Mesenchymal stem cell (in vitro differentiated cells and primary cell): Measurements from ENCODE around the gene FAM117B.

ENCODE experiments used
- DNase-seq: peaks from one replicate; pipeline ENCODE4 v3.0.0-alpha.2; 2013
- H2AFZ ChIP-seq: one replicate; pipeline ENCODE4 v1.6.1; 2013; ENCODE audit warnings: low read depth, mild to moderate bottlenecking, control low read depth, inconsistent platforms, low read length, moderate library complexity
- H2AK5ac ChIP-seq: 2 replicates; pipeline ENCODE4 v1.6.1; 2013; ENCODE audit warnings: low read length, moderate library complexity, mild to moderate bottlenecking, inconsistent platforms; ENCODE audit not compliant: severe bottlenecking
- H2BK120ac ChIP-seq: one replicate; pipeline ENCODE4 v1.6.1; 2013; ENCODE audit warnings: low read depth, mild to moderate bottlenecking, inconsistent platforms, low read length, moderate library complexity
- H2BK12ac ChIP-seq, 2 experiments: one replicate each; pipeline ENCODE4 v1.6.1; 2013; ENCODE audit warnings: inconsistent platforms in 2 of 2, low read length in 2 of 2, mild to moderate bottlenecking in 2 of 2, moderate library complexity in 2 of 2, control low read depth in 1 of 2
- H2BK15ac ChIP-seq: one replicate; pipeline ENCODE4 v1.6.1; 2013; ENCODE audit warnings: mild to moderate bottlenecking, low read depth, inconsistent platforms; ENCODE audit not compliant: poor library complexity, severe bottlenecking
- H2BK5ac ChIP-seq: 2 replicates; pipeline ENCODE4 v1.6.1; 2013; ENCODE audit warnings: low read depth, mild to moderate bottlenecking, low read length, control low read depth, inconsistent platforms; ENCODE audit not compliant: poor library complexity, severe bottlenecking
- H3K14ac ChIP-seq, 2 experiments: one replicate each; pipeline ENCODE4 v1.6.1; 2013; ENCODE audit warnings: inconsistent platforms in 2 of 2, low read length in 2 of 2, control low read depth in 1 of 2, mild to moderate bottlenecking in 1 of 2, moderate library complexity in 1 of 2
- H3K18ac ChIP-seq, 2 experiments: one replicate each; pipeline ENCODE4 v1.6.1; 2013; ENCODE audit warnings: inconsistent platforms in 2 of 2, low read length in 2 of 2, control low read depth in 1 of 2, low read depth in 1 of 2, mild to moderate bottlenecking in 1 of 2
- H3K23ac ChIP-seq, 2 experiments: one replicate each; pipeline ENCODE4 v1.6.1; 2013; ENCODE audit warnings: inconsistent platforms in 2 of 2, low read length in 2 of 2, mild to moderate bottlenecking in 2 of 2, moderate library complexity in 2 of 2, control low read depth in 1 of 2
- H3K27ac ChIP-seq: 2 replicates; pipeline ENCODE4 v1.5.1; 2013; ENCODE audit warnings: mild to moderate bottlenecking, moderate library complexity, low read length, control low read depth, inconsistent platforms; ENCODE audit not compliant: poor library complexity, severe bottlenecking
- H3K27me3 ChIP-seq, 2 experiments: 2 replicates each; pipeline versions ENCODE4 v1.6.1 to v1.7.0; 2013; ENCODE audit warnings: low read length in 2 of 2, mild to moderate bottlenecking in 2 of 2, moderate library complexity in 2 of 2, control low read depth in 1 of 2, inconsistent platforms in 1 of 2; ENCODE audit not compliant: control insufficient read depth in 1 of 2, insufficient read depth in 1 of 2
- H3K36me3 ChIP-seq, 2 experiments: 2 replicates each; pipeline versions ENCODE4 v1.6.1 to v1.7.0; 2013; ENCODE audit warnings: low read length in 2 of 2, control low read depth in 1 of 2, inconsistent platforms in 1 of 2, low read depth in 1 of 2, mild to moderate bottlenecking in 1 of 2; ENCODE audit not compliant: insufficient read depth in 2 of 2, control insufficient read depth in 1 of 2
- H3K4ac ChIP-seq, 2 experiments: one replicate each; pipeline ENCODE4 v1.6.1; 2013; ENCODE audit warnings: inconsistent platforms in 2 of 2, low read length in 2 of 2, mild to moderate bottlenecking in 2 of 2, moderate library complexity in 2 of 2, control low read depth in 1 of 2, low read depth in 1 of 2
- H3K4me1 ChIP-seq: 2 replicates; pipeline ENCODE4 v1.6.1; 2013; ENCODE audit warnings: low read depth, low read length, control low read depth; ENCODE audit not compliant: control insufficient read depth, insufficient read depth
- H3K4me2 ChIP-seq: 2 replicates; pipeline ENCODE4 v1.6.1; 2013; ENCODE audit warnings: low read length, mild to moderate bottlenecking, inconsistent platforms; ENCODE audit not compliant: poor library complexity, severe bottlenecking
- H3K4me3 ChIP-seq, 2 experiments: 2 replicates each; pipeline versions ENCODE4 v1.5.1 to v1.7.0; 2013; ENCODE audit warnings: low read length in 2 of 2, mild to moderate bottlenecking in 2 of 2, control low read depth in 1 of 2, low read depth in 1 of 2; ENCODE audit not compliant: insufficient read depth in 1 of 2
- H3K79me1 ChIP-seq: replicated peaks from 2 replicates; pipeline ENCODE4 v1.6.1; 2013; ENCODE audit warnings: mild to moderate bottlenecking, control low read depth, low read length, inconsistent platforms; ENCODE audit not compliant: poor library complexity, severe bottlenecking
- H3K9ac ChIP-seq: 2 replicates; pipeline ENCODE4 v1.7.0; 2013; ENCODE audit warnings: mild to moderate bottlenecking, low read length, moderate library complexity
- H3K9me3 ChIP-seq: 2 replicates; pipeline ENCODE4 v1.7.0; 2013; ENCODE audit warnings: mild to moderate bottlenecking, low read length; ENCODE audit not compliant: control insufficient read depth
- H4K8ac ChIP-seq: one replicate; pipeline ENCODE4 v1.6.1; 2013; ENCODE audit warnings: inconsistent platforms, mild to moderate bottlenecking, low read length, moderate library complexity
- H4K91ac ChIP-seq: one replicate; pipeline ENCODE4 v1.6.1; 2013; ENCODE audit warnings: mild to moderate bottlenecking, low read length, inconsistent platforms
- WGBS: methylation state at CpG from one replicate; pipeline ENCODE4 v1.1.7; 2013; ENCODE audit warnings: mixed read lengths; 5-methylcytosine and 5-hydroxymethylcytosine counted together

FAM117B gene

GRCh38 chr2:202628646-202629198 lies 6.0 kb upstream of the FAM117B start:
- no peaks in the 10 kb centered on the region for H3K9me3 ChIP-seq
- WGBS, result 90% methylated on average over 3 of the region's 3 CpGs
- H2BK15ac ChIP-seq, result no peak overlapping the region
- H3K27ac ChIP-seq, result no peak overlapping the region
- no peaks in the 10 kb centered on the region for H3K4me1 ChIP-seq
- H3K23ac ChIP-seq, result no peak overlapping the region
- H2BK5ac ChIP-seq, result no peak overlapping the region
- H3K4ac ChIP-seq, result no peak overlapping the region
- H3K27me3 ChIP-seq, result no peaks in the 10 kb centered on the region
- H2AK5ac ChIP-seq, result no peak overlapping the region
- H3K18ac ChIP-seq, result no peak overlapping the region
- no peaks in the 10 kb centered on the region for H3K36me3 ChIP-seq
- no peak overlapping the region for H3K14ac ChIP-seq
- H3K4me3 ChIP-seq, result no peak overlapping the region
- DNase-seq, result no peak
- H2BK120ac ChIP-seq, result no peak overlapping the region
- H4K91ac ChIP-seq, result no peak overlapping the region
- H2BK12ac ChIP-seq, result no peak overlapping the region
- no peak overlapping the region for H2AFZ ChIP-seq
- no peak overlapping the region for H3K9ac ChIP-seq
- H4K8ac ChIP-seq, result no peak overlapping the region
- H3K79me1 ChIP-seq, result no peaks in the 10 kb centered on the region
- no peak overlapping the region for H3K4me2 ChIP-seq

- H3K23ac ChIP-seq, result no peak overlapping the region
- no peak overlapping the region for H4K8ac ChIP-seq
- no peak overlapping the region for H2BK5ac ChIP-seq
- H2AFZ ChIP-seq, result no peak overlapping the region
- no peak overlapping the region for H3K27ac ChIP-seq
- no peak overlapping the region for H2AK5ac ChIP-seq
- no peaks in the 10 kb centered on the region for H3K9me3 ChIP-seq
- no peak overlapping the region for H4K91ac ChIP-seq
- peaks cover 3% of the 10 kb centered on the region for H3K79me1 ChIP-seq
- H3K27me3 ChIP-seq, result no peaks in the 10 kb centered on the region
- H3K4me1 ChIP-seq, result peaks cover 3% of the 10 kb centered on the region
- no peak overlapping the region for H3K4me3 ChIP-seq
- H3K14ac ChIP-seq, result no peak overlapping the region
- no peak overlapping the region for H3K4me2 ChIP-seq
- H3K36me3 ChIP-seq, result no peaks in the 10 kb centered on the region
- 82% methylated on average over 4 of the region's 4 CpGs for WGBS
- no peak overlapping the region for H2BK15ac ChIP-seq
- H3K18ac ChIP-seq, result no peak overlapping the region
- no peak overlapping the region for H3K4ac ChIP-seq
- DNase-seq, result no peak
- no peak overlapping the region for H3K9ac ChIP-seq
- no peak overlapping the region for H2BK120ac ChIP-seq
- H2BK12ac ChIP-seq, result no peak overlapping the region
These were observed 2.0 kb upstream of the FAM117B start for GRCh38 chr2:202632682-202633290.

DNA sequence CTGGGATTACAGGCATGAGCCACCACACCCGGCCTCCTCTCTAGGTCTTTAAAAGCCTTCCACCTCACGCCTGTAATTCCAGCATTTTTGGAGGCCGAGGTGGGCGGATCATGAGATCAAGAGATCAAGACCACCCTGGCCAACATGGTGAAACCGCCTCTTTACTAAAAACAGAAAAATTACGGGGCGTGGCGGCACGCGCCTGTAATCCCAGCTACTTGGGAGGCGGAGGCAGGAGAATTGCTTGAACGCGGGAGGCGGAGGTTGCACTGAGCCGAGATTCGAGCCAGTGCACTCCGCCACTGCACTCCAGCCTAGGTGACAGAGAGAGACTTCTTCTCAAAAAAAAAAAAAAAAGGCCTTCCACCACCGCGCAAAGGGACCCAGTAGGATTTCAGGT lies 1.3 kb upstream of the FAM117B start:
- 98% methylated on average over 17 of the region's 19 CpGs for WGBS

DNA sequence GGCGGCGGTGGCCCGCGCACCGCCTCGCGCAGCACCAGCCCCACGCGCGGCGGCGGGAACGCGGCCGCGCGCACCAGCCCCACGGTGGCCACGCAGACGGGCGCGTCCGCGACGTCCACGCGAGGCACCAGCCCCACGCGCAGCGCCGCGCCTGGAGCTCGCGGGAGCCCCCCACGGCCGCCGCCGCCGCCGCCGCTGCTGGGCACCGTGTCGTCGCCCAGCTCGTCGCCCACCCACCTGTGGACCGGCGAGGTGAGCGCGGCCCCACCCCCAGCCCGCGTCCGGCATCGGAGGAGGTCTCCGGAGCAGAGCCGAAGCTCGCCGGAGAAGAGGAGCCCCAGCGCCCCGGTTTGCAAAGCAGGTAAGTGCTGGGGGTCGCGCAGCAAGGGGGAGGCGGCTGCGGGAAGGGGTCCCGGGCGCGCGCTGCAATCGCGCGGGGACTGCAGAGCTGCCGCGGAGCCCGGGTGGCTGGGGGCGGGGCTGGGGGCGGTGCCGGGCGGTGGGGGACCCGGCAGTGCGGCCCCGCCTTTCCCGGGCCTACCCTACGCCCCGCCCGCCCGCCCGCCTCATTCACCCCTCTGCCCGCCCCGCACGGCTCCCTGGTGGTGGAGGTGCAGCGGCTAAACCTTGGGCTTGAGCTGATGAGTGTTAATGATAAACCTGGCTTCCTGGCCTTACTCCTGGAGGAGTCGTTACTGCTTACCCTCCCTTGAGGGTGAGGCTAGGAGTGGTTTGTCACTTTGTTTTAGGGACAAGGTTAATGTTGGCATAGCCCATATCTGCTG lies 851 bp downstream of the FAM117B start:
- Histone ChIP-seq H3K4ac (peak overlapping the region; percentile 50 to 51), H2AK5ac (no peak overlapping the region), H3K18ac (peak overlapping the region; percentile 70 to 85), H4K91ac (peak overlapping the region; percentile 80), H4K8ac (peak overlapping the region; percentile 85), H2BK12ac (peak overlapping the region in 1 of 2 experiments; percentile 88), H2BK5ac (peak overlapping the region; percentile 44), H2BK120ac (peak overlapping the region; percentile 15), H2BK15ac (no peak overlapping the region), H3K27ac (peak overlapping the region; percentile 86), H3K79me1 (peaks cover 12% of the 10 kb centered on the region), H3K9ac (peak overlapping the region; percentile 79), H3K14ac (peak overlapping the region in 1 of 2 experiments; percentile 84), H3K23ac (peak overlapping the region in 1 of 2 experiments; percentile 80), H3K4me1 (peaks cover 6% of the 10 kb centered on the region), H2AFZ (peak overlapping the region; percentile 93), H3K36me3 (no peaks in the 10 kb centered on the region), H3K4me2 (peak overlapping the region; percentile 88), H3K9me3 (no peaks in the 10 kb centered on the region), H3K4me3 (peak overlapping the region; percentile 80 to 89), H3K27me3 (no peaks in the 10 kb centered on the region)
- DNase-seq, result peak; percentile 74
- WGBS, result 0% methylated on average over 29 of the region's 92 CpGs

More for the DNA sequence above, 1.3 kb upstream of the FAM117B start:
- Histone ChIP-seq H3K23ac (no peak overlapping the region), H3K9me3 (no peaks in the 10 kb centered on the region), H3K27ac (no peak overlapping the region), H2BK5ac (no peak overlapping the region), H3K79me1 (peaks cover 6% of the 10 kb centered on the region), H3K18ac (no peak overlapping the region), H2AK5ac (no peak overlapping the region), H3K27me3 (no peaks in the 10 kb centered on the region), H4K8ac (no peak overlapping the region), H3K4ac (no peak overlapping the region), H2BK12ac (no peak overlapping the region), H3K9ac (no peak overlapping the region), H3K36me3 (no peaks in the 10 kb centered on the region), H3K4me1 (peaks cover 6% of the 10 kb centered on the region), H2AFZ (no peak overlapping the region), H4K91ac (no peak overlapping the region), H2BK120ac (no peak overlapping the region), H2BK15ac (no peak overlapping the region), H3K4me3 (no peak overlapping the region), H3K4me2 (no peak overlapping the region), H3K14ac (no peak overlapping the region)
- DNase-seq, result no peak
